ENCODE results near the gene MMP24.

GRCh38 chr20:35297740-35298139 is 71.2 kb downstream of the MMP24 start:
- TF ChIP-seq CTCF (conservative IDR thresholded peaks at IDR 0.05; ENCODE audit: low read depth, low read length), result no peak
- no peak for TF ChIP-seq EZH2 (IDR thresholded peaks at IDR 0.05; ENCODE audit: low read length, unreplicated experiment)
- TF ChIP-seq EZH2phosphoT487 (IDR thresholded peaks at IDR 0.05; ENCODE audit: borderline replicate concordance, low read length), result no peak

Measured in PC-3 (cell line).